Loucy (cell line): ENCODE data around the gene PLEKHO2.

Source experiments
- H2AFZ ChIP-seq: fragments of 200-600 bp; sonication (generic); 2 replicates; pipeline ENCODE4 v1.6.0; 2016; ENCODE audit warnings: antibody characterized with exemption, mild to moderate bottlenecking, low read length, moderate library complexity
- H3F3A ChIP-seq: fragments of 200-600 bp; 2 replicates; pipeline ENCODE4 v1.6.0; 2016; ENCODE audit warnings: antibody characterized with exemption, low read depth, mild to moderate bottlenecking
- H3K27me3 ChIP-seq: fragments of 200-600 bp; sonication (generic); 2 replicates; pipeline ENCODE4 v1.6.1; 2014; ENCODE audit warnings: low read length, mild to moderate bottlenecking; ENCODE audit not compliant: insufficient read depth, poor library complexity, severe bottlenecking
- H3K36me3 ChIP-seq: fragments of 200-600 bp; sonication (generic); 2 replicates; pipeline ENCODE4 v1.6.1; 2016; ENCODE audit warnings: low read length; ENCODE audit not compliant: insufficient read depth
- H3K4me1 ChIP-seq: fragments of 200-600 bp; sonication (generic); 2 replicates; pipeline ENCODE4 v1.5.1; 2014; ENCODE audit warnings: low read length, mild to moderate bottlenecking; ENCODE audit not compliant: insufficient read depth, poor library complexity, severe bottlenecking
- H3K4me2 ChIP-seq: fragments of 200-600 bp; sonication (generic); 2 replicates; pipeline ENCODE4 v1.6.0; 2014; ENCODE audit warnings: antibody characterized with exemption, low read length, low read depth, mild to moderate bottlenecking; ENCODE audit not compliant: poor library complexity, severe bottlenecking
- H3K4me3 ChIP-seq: fragments of 200-600 bp; sonication (generic); 2 replicates; pipeline ENCODE4 v1.5.1; 2014; ENCODE audit warnings: low read length, mild to moderate bottlenecking, mixed read lengths; ENCODE audit not compliant: poor library complexity, severe bottlenecking
- H3K79me2 ChIP-seq: fragments of 200-600 bp; sonication (generic); 2 replicates; pipeline ENCODE4 v1.6.1; 2014; ENCODE audit warnings: low read length; ENCODE audit not compliant: insufficient read depth
- H3K9ac ChIP-seq: fragments of 200-600 bp; sonication (generic); 2 replicates; pipeline ENCODE4 v1.6.0; 2014; ENCODE audit warnings: mild to moderate bottlenecking, low read depth, low read length, moderate library complexity; ENCODE audit not compliant: poor library complexity, severe bottlenecking
- H3K9me2 ChIP-seq: fragments of 200-600 bp; sonication (generic); replicated peaks from 2 replicates; pipeline ENCODE4 v1.6.1; 2016; ENCODE audit warnings: low read depth, low read length, mixed read lengths
- H3K9me3 ChIP-seq: fragments of 200-600 bp; sonication (generic); 2 replicates; pipeline ENCODE4 v1.6.1; 2014; ENCODE audit warnings: mild to moderate bottlenecking, antibody characterized with exemption, low read length, low read depth; ENCODE audit not compliant: insufficient read depth
- H4K20me1 ChIP-seq: fragments of 200-600 bp; sonication (generic); 2 replicates; pipeline ENCODE4 v1.6.0; 2014; ENCODE audit warnings: antibody characterized with exemption, low read length, mild to moderate bottlenecking; ENCODE audit not compliant: insufficient read depth, poor library complexity, severe bottlenecking
- CTCF ChIP-seq: fragments of 200-600 bp; sonication (generic); conservative IDR thresholded peaks from 2 replicates; pipeline ENCODE4 v1.5.1; 2014; ENCODE audit warnings: mild to moderate bottlenecking, antibody characterized with exemption, low read length
- EZH2phosphoT487 ChIP-seq: fragments of 200-600 bp; IDR thresholded peaks from 2 replicates; pipeline ENCODE4 v1.6.1; 2018; ENCODE audit warnings: antibody characterized with exemption, mild to moderate bottlenecking, moderate library complexity, borderline replicate concordance

PLEKHO2 gene

GRCh38 chr15:64824929-64825430, 16.7 kb upstream of the PLEKHO2 start:
- peak overlapping the region; percentile 57; the same call in 1 of the 2 replicates for H2AFZ ChIP-seq
- no peaks in the 10 kb centered on the region for H3K27me3 ChIP-seq
- H3K79me2 ChIP-seq = peaks cover 42% of the 10 kb centered on the region
- H3F3A ChIP-seq = no peaks in the 10 kb centered on the region
- H3K4me3 ChIP-seq = peak overlapping the region; percentile 79
- H3K9ac ChIP-seq = peak overlapping the region; percentile 88
- no peak for TF ChIP-seq EZH2phosphoT487
- H3K9me2 ChIP-seq = no peaks in the 10 kb centered on the region
- H3K36me3 ChIP-seq = no peaks in the 10 kb centered on the region; the same call in 1 of the 2 replicates
- peak overlapping the region; percentile 74 for H3K4me2 ChIP-seq
- H3K9me3 ChIP-seq = no peaks in the 10 kb centered on the region
- H3K4me1 ChIP-seq = peaks cover 23% of the 10 kb centered on the region
- H4K20me1 ChIP-seq = no peaks in the 10 kb centered on the region

- peaks cover 23% of the 10 kb centered on the region for H3K4me1 ChIP-seq
- peaks cover 40% of the 10 kb centered on the region for H3K79me2 ChIP-seq
- no peaks in the 10 kb centered on the region for H3K9me2 ChIP-seq
- no peaks in the 10 kb centered on the region; the same call in 1 of the 2 replicates for H3K36me3 ChIP-seq
- peak within 1 kb of the TSS; percentile 77 for H3K4me2 ChIP-seq
- no peaks in the 10 kb centered on the region for H3K9me3 ChIP-seq
- no peaks in the 10 kb centered on the region for H4K20me1 ChIP-seq
- H3F3A ChIP-seq = no peaks in the 10 kb centered on the region
- TF ChIP-seq CTCF (no peak), EZH2phosphoT487 (no peak)
- H3K27me3 ChIP-seq = no peaks in the 10 kb centered on the region
- peak within 1 kb of the TSS; percentile 64 for H2AFZ ChIP-seq
- peak within 1 kb of the TSS; percentile 79 for H3K4me3 ChIP-seq
- peak within 1 kb of the TSS; percentile 88 for H3K9ac ChIP-seq
Observed at GRCh38 chr15:64825431-64826294, 16.1 kb upstream of the PLEKHO2 start, which contains the start of gene PIF1. PIF1 (minus strand) TSS chr15:64825647; CDS start chr15:64824335, 1,312 bp downstream.

GRCh38 chr15:64828985-64829384, 12.7 kb upstream of the PLEKHO2 start:
- H3K9me2 ChIP-seq = no peaks in the 10 kb centered on the region
- no peak overlapping the region for H3K4me3 ChIP-seq
- H3K4me2 ChIP-seq = no peak overlapping the region
- H2AFZ ChIP-seq = no peak overlapping the region
- no peak overlapping the region for H3K9ac ChIP-seq
- no peaks in the 10 kb centered on the region for H3K27me3 ChIP-seq
- H3K36me3 ChIP-seq = no peaks in the 10 kb centered on the region
- H4K20me1 ChIP-seq = no peaks in the 10 kb centered on the region
- no peaks in the 10 kb centered on the region for H3F3A ChIP-seq
- no peaks in the 10 kb centered on the region for H3K9me3 ChIP-seq
- H3K4me1 ChIP-seq = peaks cover 11% of the 10 kb centered on the region
- TF ChIP-seq CTCF = no peak
- no peak for TF ChIP-seq EZH2phosphoT487
- H3K79me2 ChIP-seq = peaks cover 17% of the 10 kb centered on the region
